Hepatocyte (in vitro differentiated cells): ENCODE results near the gene SLC5A3.

Experiments
- CTCF ChIP-seq: fragments of 200-600 bp; sonication (generic); IDR thresholded peaks from 2 replicates; pipeline ENCODE4 v1.5.1; 2016; ENCODE audit warnings: antibody characterized with exemption, mild to moderate bottlenecking; ENCODE audit not compliant: poor library complexity
- EZH2 ChIP-seq: fragments of 200-600 bp; sonication (generic); IDR thresholded peaks from 2 replicates; pipeline ENCODE4 v1.6.1; 2016; ENCODE audit warnings: antibody characterized with exemption, mild to moderate bottlenecking, borderline replicate concordance
- EZH2phosphoT487 ChIP-seq: fragments of 200-600 bp; sonication (generic); IDR thresholded peaks from one replicate; pipeline ENCODE4 v1.6.1; 2018; ENCODE audit warnings: antibody characterized with exemption, mild to moderate bottlenecking, low read depth, moderate library complexity; ENCODE audit not compliant: unreplicated experiment, severe bottlenecking

DNA sequence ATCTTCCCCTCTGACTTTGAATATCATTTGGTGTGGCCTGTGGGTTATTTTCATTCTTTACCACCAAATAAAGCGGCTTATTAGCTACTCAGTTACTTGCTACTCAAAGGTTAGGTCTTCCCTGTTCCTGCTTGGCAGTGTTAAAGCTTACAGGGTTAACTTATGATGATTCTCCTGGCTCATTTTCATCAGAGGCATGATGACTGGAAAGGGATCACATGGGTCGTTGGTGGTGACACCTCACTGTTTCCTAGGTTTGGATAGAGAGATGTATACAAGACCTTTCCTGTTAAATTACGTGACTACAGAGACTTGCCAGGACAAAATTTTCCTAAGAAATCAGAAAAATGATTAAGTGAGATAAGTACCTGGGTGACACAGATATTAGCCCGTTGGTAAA lies 27.4 kb downstream of the SLC5A3 start:
- TF ChIP-seq CTCF (no peak), EZH2 (no peak), EZH2phosphoT487 (no peak)
